Large intestine (tissue), 3 donors: Measurements from ENCODE around the gene SEC23B. TPM values are rescaled to one million over a fixed set of nuclear protein-coding genes. Genes with fewer than 3 reads are reported as not detected.
"Not testable (repeated sequence)": the region's sequence is repeated elsewhere in the genome, so short reads cannot be mapped to it uniquely, and the experiment has no call there.

Experiments used
- DNase-seq, 2 donors: peaks; one replicate each; pipeline versions ENCODE4 v3.0.0 to v3.0.0-alpha.2; 2013
- H3K27ac ChIP-seq: one replicate; pipeline ENCODE4 v1.5.1; 2013; ENCODE audit warnings: low read length
- H3K27me3 ChIP-seq: 2 replicates; pipeline ENCODE4 v1.6.1; 2013; ENCODE audit warnings: low read length; ENCODE audit not compliant: control insufficient read depth, insufficient read depth
- H3K36me3 ChIP-seq: 2 replicates; pipeline ENCODE4 v1.6.1; 2013; ENCODE audit warnings: low read length; ENCODE audit not compliant: control insufficient read depth, insufficient read depth
- H3K4me1 ChIP-seq: one replicate; pipeline ENCODE4 v1.6.1; 2013; ENCODE audit warnings: low read length; ENCODE audit not compliant: control insufficient read depth, insufficient read depth
- H3K4me3 ChIP-seq: one replicate; pipeline ENCODE4 v1.5.1; 2013; ENCODE audit warnings: low read length
- H3K9me3 ChIP-seq: one replicate; pipeline ENCODE4 v1.6.1; 2013; ENCODE audit warnings: mild to moderate bottlenecking, low read depth, low read length, moderate library complexity; ENCODE audit not compliant: control insufficient read depth
- WGBS: methylation state at CpG from one replicate; pipeline ENCODE4 v1.1.5; 2013; ENCODE audit warnings: low lambda C conversion rate; ENCODE audit not compliant: insufficient coverage; 5-methylcytosine and 5-hydroxymethylcytosine counted together
- polyA plus RNA-seq: library from polyadenylated mRNA; unstranded; fragments of 120-200 nt; gene quantifications from one replicate; pipeline ENCODE4 v1.2.1, GENCODE V29; 2013

SEC23B gene
- polyA plus RNA-seq, 1 donor, result 33.5 TPM

DNA sequence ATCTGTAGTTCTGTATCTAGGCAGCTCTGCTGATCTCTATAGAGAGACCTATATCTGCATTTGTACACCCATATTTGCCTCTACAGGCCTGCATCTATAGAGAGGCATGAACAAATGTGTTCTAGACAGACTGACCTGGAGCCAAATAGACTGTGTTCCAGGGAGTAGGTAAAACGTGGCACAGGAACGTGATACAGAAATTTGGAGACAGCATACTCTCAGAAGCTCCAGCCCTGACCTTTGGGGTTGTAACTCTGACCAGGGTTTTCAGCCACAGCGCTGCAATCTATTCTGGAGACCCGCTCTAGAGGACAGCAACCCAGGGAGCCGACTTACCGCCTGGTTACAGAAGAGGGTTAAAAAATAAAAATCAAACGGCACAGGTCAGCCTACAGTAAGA, 11.7 kb upstream of the SEC23B start:
- Histone ChIP-seq H3K27me3 (no peaks in the 10 kb centered on the region), H3K4me3 (peak overlapping the region; percentile 78), H3K9me3 (no peaks in the 10 kb centered on the region), H3K36me3 (peaks cover 14% of the 10 kb centered on the region), H3K27ac (no peak overlapping the region), H3K4me1 (no peaks in the 10 kb centered on the region)
- WGBS, result 0% methylated on average over 1 of the region's 7 CpGs
- peak; percentile 4 for DNase-seq

DNA sequence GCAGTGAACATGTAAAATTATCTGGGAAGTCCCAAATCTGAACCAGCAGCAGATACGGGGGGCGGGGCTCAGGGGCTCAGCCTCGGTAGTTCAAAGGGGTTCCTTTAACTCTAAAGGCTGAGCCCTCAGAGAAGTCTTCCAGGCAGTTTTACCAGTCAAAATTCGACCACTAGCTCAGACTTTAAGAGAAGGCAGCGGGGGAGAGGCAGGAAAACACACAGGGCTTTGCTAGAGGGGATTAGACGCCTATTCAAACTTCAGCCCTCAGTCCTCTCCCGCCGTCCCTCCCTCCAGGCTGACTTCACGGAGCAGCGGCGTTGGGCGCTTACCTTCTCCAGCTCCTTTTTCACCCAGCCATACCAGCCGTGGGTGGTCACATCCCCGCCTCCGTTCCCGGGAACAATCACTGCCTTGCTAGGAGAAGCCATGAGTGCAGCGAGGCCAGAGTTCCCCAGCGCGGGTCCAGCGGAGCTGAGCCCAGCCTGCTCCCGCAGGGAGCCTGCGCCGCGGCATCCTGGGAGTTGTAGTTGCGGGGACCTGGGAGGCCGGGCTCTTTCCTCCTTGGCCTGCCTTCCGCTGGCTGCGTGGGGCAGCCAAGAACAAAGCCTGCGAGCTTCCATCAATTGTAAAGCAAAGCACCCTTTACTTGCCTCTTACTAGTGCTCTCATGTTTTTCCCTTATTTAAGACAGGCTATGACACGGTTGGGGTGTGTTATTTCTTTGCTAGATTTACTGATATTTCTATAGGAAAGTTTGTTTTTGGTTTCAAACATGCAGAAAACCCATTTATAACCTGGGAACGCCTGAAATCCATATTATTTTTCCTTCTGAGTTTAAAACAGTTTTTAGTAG, 10.8 kb upstream of the SEC23B start, which contains the start of gene RBBP9:
Gene RBBP9, minus strand, starts transcription at position 486 of the 853 bp plus-strand sequence. Its CDS starts 58 bp downstream, at position 428.
- DNase-seq, result peak; percentile 86 to 90
- Histone ChIP-seq H3K9me3 (no peaks in the 10 kb centered on the region), H3K4me1 (no peaks in the 10 kb centered on the region), H3K27ac (peak within 1 kb of the TSS; percentile 43), H3K36me3 (peaks cover 12% of the 10 kb centered on the region), H3K27me3 (no peaks in the 10 kb centered on the region), H3K4me3 (peak within 1 kb of the TSS; percentile 78)
- 0% methylated on average over 5 of the region's 31 CpGs for WGBS

DNA sequence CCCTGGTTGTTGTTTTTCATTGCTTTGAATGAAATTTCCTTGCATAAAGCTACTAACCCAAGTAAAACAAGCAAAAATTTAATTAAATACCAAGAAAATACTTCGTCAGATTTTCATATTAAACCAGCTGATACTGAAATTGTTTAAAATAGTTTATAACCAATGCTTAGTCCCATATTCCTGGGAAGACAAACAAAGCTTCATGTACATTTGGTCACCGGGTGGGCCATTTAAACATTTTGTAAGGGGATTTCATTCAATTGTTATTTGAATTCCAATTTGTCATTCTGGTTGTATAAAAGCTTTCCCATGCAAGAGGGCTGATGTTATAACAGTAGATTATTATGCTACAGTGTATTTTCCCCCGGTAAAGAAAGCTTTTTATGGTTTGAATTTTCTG, 10.1 kb upstream of the SEC23B start:
- no peaks in the 10 kb centered on the region for H3K27me3 ChIP-seq
- H3K27ac ChIP-seq, result no peak overlapping the region
- no peak for DNase-seq
- H3K4me3 ChIP-seq, result no peak overlapping the region
- 100% methylated on average over 1 of the region's 3 CpGs for WGBS
- H3K36me3 ChIP-seq, result peaks cover 9% of the 10 kb centered on the region
- H3K4me1 ChIP-seq, result no peaks in the 10 kb centered on the region
- H3K9me3 ChIP-seq, result no peaks in the 10 kb centered on the region

- not testable (repeated sequence) for H3K4me1 ChIP-seq, H3K27ac ChIP-seq, DNase-seq, H3K9me3 ChIP-seq, H3K4me3 ChIP-seq, H3K36me3 ChIP-seq
- 33% methylated on average over 1 of the region's 1 CpG for WGBS
- H3K27me3 ChIP-seq, result peaks cover 11% of the 10 kb centered on the region
These were observed 6.1 kb upstream of the SEC23B start for GRCh38 chr20:18501672-18502071.

DNA sequence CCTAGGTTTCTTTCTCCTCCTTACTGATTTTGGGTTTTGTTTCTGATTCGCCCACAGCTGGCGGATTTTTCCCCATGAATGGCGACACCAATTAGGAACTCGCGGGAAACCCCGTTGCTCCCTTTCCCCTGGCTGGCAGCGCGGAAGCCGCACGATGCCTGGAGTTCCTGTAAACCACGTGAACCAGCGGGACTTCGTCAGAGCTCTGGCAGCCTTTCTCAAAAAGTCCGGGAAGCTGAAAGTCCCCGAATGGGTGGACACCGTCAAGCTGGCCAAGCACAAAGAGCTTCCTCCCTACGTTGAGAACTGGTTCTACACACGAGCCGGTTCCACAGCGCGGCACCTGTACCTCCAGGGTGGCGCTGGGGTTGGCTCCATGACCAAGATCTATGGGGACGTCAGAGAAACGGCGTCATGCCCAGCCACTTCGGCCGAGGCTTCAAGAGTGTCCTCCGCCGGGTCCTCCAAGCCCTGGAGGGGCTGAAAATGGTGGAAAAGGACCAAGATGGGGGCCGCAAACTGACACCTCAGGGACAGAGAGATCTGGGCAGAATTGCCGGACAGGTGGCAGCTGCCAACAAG, 3.2 kb upstream of the SEC23B start:
- peak in 1 of 2 donors; percentile 10 for DNase-seq
- 90% methylated on average over 2 of the region's 31 CpGs for WGBS
- H3K4me1 ChIP-seq, result peaks cover 6% of the 10 kb centered on the region
- no peak overlapping the region for H3K4me3 ChIP-seq
- peaks cover 11% of the 10 kb centered on the region for H3K27me3 ChIP-seq
- H3K36me3 ChIP-seq, result no peaks in the 10 kb centered on the region
- no peaks in the 10 kb centered on the region for H3K9me3 ChIP-seq
- H3K27ac ChIP-seq, result no peak overlapping the region

GRCh38 chr20:18506744-18507143, 996 bp upstream of the SEC23B start:
- Histone ChIP-seq H3K4me3 (peak overlapping the region; percentile 80), H3K27me3 (peaks cover 11% of the 10 kb centered on the region), H3K36me3 (peaks cover 12% of the 10 kb centered on the region), H3K27ac (peak overlapping the region; percentile 85), H3K9me3 (no peaks in the 10 kb centered on the region), H3K4me1 (peaks cover 6% of the 10 kb centered on the region)
- peak; percentile 2 to 42 for DNase-seq
- WGBS, result 50% methylated on average over 1 of the region's 8 CpGs

DNA sequence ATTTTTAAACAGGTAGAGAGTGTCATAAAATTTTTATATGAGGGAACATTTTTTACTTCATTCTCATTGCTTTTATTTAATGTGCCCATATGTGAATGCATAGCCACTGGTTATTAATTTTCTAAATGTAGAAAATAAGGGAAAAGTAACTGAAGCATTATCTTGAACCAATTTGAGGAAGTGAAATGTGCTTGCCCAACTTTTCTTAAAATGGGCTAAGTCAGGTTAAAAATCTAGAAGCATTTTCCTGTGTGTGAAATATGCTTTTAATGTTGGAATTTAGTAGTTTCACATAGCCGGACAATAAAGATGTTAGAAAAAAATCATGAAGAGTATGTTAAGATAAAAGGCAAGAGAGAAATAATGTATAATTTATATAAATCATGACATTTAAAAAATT, 3.8 kb downstream of the SEC23B start:
- H3K4me1 ChIP-seq, result peaks cover 6% of the 10 kb centered on the region
- no peaks in the 10 kb centered on the region for H3K27me3 ChIP-seq
- WGBS, result 100% methylated on average over 1 of the region's 1 CpG
- H3K9me3 ChIP-seq, result no peaks in the 10 kb centered on the region
- H3K27ac ChIP-seq, result no peak overlapping the region
- H3K4me3 ChIP-seq, result no peak overlapping the region
- DNase-seq, result no peak
- peaks cover 28% of the 10 kb centered on the region for H3K36me3 ChIP-seq

- peaks cover 2% of the 10 kb centered on the region for H3K4me1 ChIP-seq
- no peaks in the 10 kb centered on the region for H3K9me3 ChIP-seq
- H3K27ac ChIP-seq, result no peak overlapping the region
- DNase-seq, result no peak
- 100% methylated on average over 3 of the region's 7 CpGs for WGBS
- no peak overlapping the region for H3K4me3 ChIP-seq
- peaks cover 31% of the 10 kb centered on the region for H3K36me3 ChIP-seq
- no peaks in the 10 kb centered on the region for H3K27me3 ChIP-seq
These were observed 5.5 kb downstream of the SEC23B start for GRCh38 chr20:18513208-18513607.

- Histone ChIP-seq H3K9me3 (no peaks in the 10 kb centered on the region), H3K27me3 (no peaks in the 10 kb centered on the region), H3K4me3 (no peak overlapping the region), H3K4me1 (no peaks in the 10 kb centered on the region), H3K27ac (no peak overlapping the region), H3K36me3 (peaks cover 31% of the 10 kb centered on the region)
- no CpG with 5 or more reads among the region's 5 CpGs for WGBS
- no peak for DNase-seq
These were observed 6.4 kb downstream of the SEC23B start for GRCh38 chr20:18514127-18514526.

DNA sequence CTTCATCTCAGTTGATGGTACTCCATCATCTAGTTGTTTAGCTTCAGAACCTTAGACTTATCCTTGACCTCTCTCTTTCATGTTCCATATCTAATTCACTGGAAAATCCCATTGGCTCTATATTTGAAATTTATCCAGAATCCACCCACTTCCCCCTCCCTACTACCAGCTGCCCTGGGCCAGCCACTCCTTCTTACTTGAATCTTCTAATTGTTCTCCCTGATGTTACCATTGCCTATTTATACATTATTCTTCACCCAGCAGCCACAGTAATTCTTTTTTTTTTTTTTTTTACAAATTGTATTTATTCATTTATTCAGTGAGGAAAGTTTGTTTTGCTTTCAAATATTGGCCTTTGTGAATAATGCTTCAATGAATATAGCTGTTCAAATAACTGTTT, 8.2 kb downstream of the SEC23B start:
- Histone ChIP-seq H3K27me3 (no peaks in the 10 kb centered on the region), H3K9me3 (no peaks in the 10 kb centered on the region), H3K4me3 (no peak overlapping the region), H3K4me1 (no peaks in the 10 kb centered on the region), H3K36me3 (peaks cover 23% of the 10 kb centered on the region), H3K27ac (no peak overlapping the region)
- no peak for DNase-seq
